Lower leg skin (tissue), 3 donors: ENCODE results near the gene APP.

Experiments used
- CTCF ChIP-seq, 3 donors: fragments of 450-650 bp; IDR thresholded peaks; one replicate each; pipeline ENCODE4 v1.5.1; 2016; ENCODE audit warnings: antibody characterized with exemption in 3 of 3, mild to moderate bottlenecking in 3 of 3, moderate library complexity in 2 of 3
- POLR2A ChIP-seq, 2 donors: fragments of 450-650 bp; IDR thresholded peaks; one replicate each; pipeline ENCODE4 v1.6.1; 2016 to 2017; ENCODE audit warnings: antibody characterized with exemption in 2 of 2, mild to moderate bottlenecking in 1 of 2, moderate library complexity in 1 of 2

- TF ChIP-seq CTCF (IDR thresholded peaks at IDR 0.05) (no peak), POLR2A (IDR thresholded peaks at IDR 0.05) (no peak)
These were observed 1.4 kb downstream of the APP start for GRCh38 chr21:26169061-26169610.
